ENCODE results near the gene GLT6D1.

GLT6D1 gene

GRCh38 chr9:135622415-135623020 lies 16.8 kb downstream of the GLT6D1 start:
- H3K9me3 Mint-ChIP-seq = peaks cover 14% of the 10 kb centered on the region
- no peaks in the 10 kb centered on the region for H3K36me3 Mint-ChIP-seq (ENCODE audit: low read depth)
- H3K4me1 Mint-ChIP-seq (ENCODE audit: low read depth) = no peaks in the 10 kb centered on the region
- no peak overlapping the region for H3K4me3 Mint-ChIP-seq
- H3K27ac Mint-ChIP-seq = no peak overlapping the region
- H3K27me3 Mint-ChIP-seq = peaks cover 9% of the 10 kb centered on the region
- intact Hi-C loops (cut with micrococcal nuclease) = no loop called here

GRCh38 chr9:135620558-135620957 lies 18.8 kb downstream of the GLT6D1 start:
- Mint-ChIP-seq H3K27ac (no peak overlapping the region), H3K9me3 (no peaks in the 10 kb centered on the region), H3K4me3 (no peak overlapping the region), H3K27me3 (peaks cover 4% of the 10 kb centered on the region), H3K4me1 (ENCODE audit: low read depth) (no peaks in the 10 kb centered on the region), H3K36me3 (ENCODE audit: low read depth) (no peaks in the 10 kb centered on the region)
- intact Hi-C loops (cut with micrococcal nuclease) = no loop called here

GRCh38 chr9:135619599-135619886 lies 19.8 kb downstream of the GLT6D1 start:
- H3K27ac Mint-ChIP-seq = no peak overlapping the region
- H3K27me3 Mint-ChIP-seq = peaks cover 4% of the 10 kb centered on the region
- intact Hi-C loops (cut with micrococcal nuclease) = no loop called here
- H3K9me3 Mint-ChIP-seq = no peaks in the 10 kb centered on the region
- H3K4me3 Mint-ChIP-seq = no peak overlapping the region
- H3K36me3 Mint-ChIP-seq (ENCODE audit: low read depth) = no peaks in the 10 kb centered on the region
- no peaks in the 10 kb centered on the region for H3K4me1 Mint-ChIP-seq (ENCODE audit: low read depth)

GRCh38 chr9:135618866-135619598 lies 20.3 kb downstream of the GLT6D1 start:
- no peaks in the 10 kb centered on the region for H3K9me3 Mint-ChIP-seq
- H3K36me3 Mint-ChIP-seq (ENCODE audit: low read depth) = no peaks in the 10 kb centered on the region
- no peak overlapping the region for H3K4me3 Mint-ChIP-seq
- no peaks in the 10 kb centered on the region for H3K4me1 Mint-ChIP-seq (ENCODE audit: low read depth)
- no peak overlapping the region for H3K27ac Mint-ChIP-seq
- H3K27me3 Mint-ChIP-seq = peaks cover 4% of the 10 kb centered on the region
- intact Hi-C loops (cut with micrococcal nuclease) = no loop called here

- Mint-ChIP-seq H3K4me1 (ENCODE audit: low read depth) (no peaks in the 10 kb centered on the region), H3K27ac (no peak overlapping the region), H3K4me3 (no peak overlapping the region), H3K36me3 (ENCODE audit: low read depth) (no peaks in the 10 kb centered on the region), H3K27me3 (peaks cover 4% of the 10 kb centered on the region), H3K9me3 (no peaks in the 10 kb centered on the region)
- intact Hi-C loops (cut with micrococcal nuclease) = no loop called here
These were observed 21.3 kb downstream of the GLT6D1 start for GRCh38 chr9:135617991-135618411.

GRCh38 chr9:135617538-135617900 lies 21.8 kb downstream of the GLT6D1 start:
- Mint-ChIP-seq H3K27ac (no peak overlapping the region), H3K9me3 (no peaks in the 10 kb centered on the region), H3K4me3 (no peak overlapping the region), H3K4me1 (ENCODE audit: low read depth) (no peaks in the 10 kb centered on the region), H3K27me3 (peaks cover 2% of the 10 kb centered on the region), H3K36me3 (ENCODE audit: low read depth) (no peaks in the 10 kb centered on the region)
- intact Hi-C loops (cut with micrococcal nuclease) = no loop called here

GRCh38 chr9:135616619-135617537 lies 22.5 kb downstream of the GLT6D1 start:
- intact Hi-C loops (cut with micrococcal nuclease) = no loop called here
- H3K27me3 Mint-ChIP-seq = peaks cover 2% of the 10 kb centered on the region
- no peak overlapping the region for H3K27ac Mint-ChIP-seq
- no peaks in the 10 kb centered on the region for H3K9me3 Mint-ChIP-seq
- H3K4me3 Mint-ChIP-seq = no peak overlapping the region
- H3K4me1 Mint-ChIP-seq (ENCODE audit: low read depth) = no peaks in the 10 kb centered on the region
- no peaks in the 10 kb centered on the region for H3K36me3 Mint-ChIP-seq (ENCODE audit: low read depth)

GRCh38 chr9:135615666-135616618 lies 23.4 kb downstream of the GLT6D1 start:
- no peak overlapping the region for H3K4me3 Mint-ChIP-seq
- H3K9me3 Mint-ChIP-seq = no peaks in the 10 kb centered on the region
- H3K27ac Mint-ChIP-seq = no peak overlapping the region
- intact Hi-C loops (cut with micrococcal nuclease) = no loop called here
- no peaks in the 10 kb centered on the region for H3K36me3 Mint-ChIP-seq (ENCODE audit: low read depth)
- H3K27me3 Mint-ChIP-seq = peaks cover 2% of the 10 kb centered on the region
- no peaks in the 10 kb centered on the region for H3K4me1 Mint-ChIP-seq (ENCODE audit: low read depth)

GRCh38 chr9:135614821-135615665 lies 24.3 kb downstream of the GLT6D1 start:
- H3K27ac Mint-ChIP-seq = no peak overlapping the region
- no peaks in the 10 kb centered on the region for H3K4me1 Mint-ChIP-seq (ENCODE audit: low read depth)
- no peaks in the 10 kb centered on the region for H3K27me3 Mint-ChIP-seq
- no peaks in the 10 kb centered on the region for H3K9me3 Mint-ChIP-seq
- no peak overlapping the region for H3K4me3 Mint-ChIP-seq
- intact Hi-C loops (cut with micrococcal nuclease) = no loop called here
- H3K36me3 Mint-ChIP-seq (ENCODE audit: low read depth) = no peaks in the 10 kb centered on the region

- no peak overlapping the region for H3K4me3 Mint-ChIP-seq
- H3K36me3 Mint-ChIP-seq (ENCODE audit: low read depth) = no peaks in the 10 kb centered on the region
- no peaks in the 10 kb centered on the region for H3K9me3 Mint-ChIP-seq
- intact Hi-C loops (cut with micrococcal nuclease) = no loop called here
- H3K27ac Mint-ChIP-seq = no peak overlapping the region
- no peaks in the 10 kb centered on the region for H3K4me1 Mint-ChIP-seq (ENCODE audit: low read depth)
- no peaks in the 10 kb centered on the region for H3K27me3 Mint-ChIP-seq
These were observed 25.2 kb downstream of the GLT6D1 start for GRCh38 chr9:135613946-135614805.

GRCh38 chr9:135612981-135613910 lies 26.1 kb downstream of the GLT6D1 start:
- no peaks in the 10 kb centered on the region for H3K27me3 Mint-ChIP-seq
- no peak overlapping the region for H3K27ac Mint-ChIP-seq
- H3K36me3 Mint-ChIP-seq (ENCODE audit: low read depth) = no peaks in the 10 kb centered on the region
- H3K4me1 Mint-ChIP-seq (ENCODE audit: low read depth) = no peaks in the 10 kb centered on the region
- no peaks in the 10 kb centered on the region for H3K9me3 Mint-ChIP-seq
- intact Hi-C loops (cut with micrococcal nuclease) = no loop called here
- H3K4me3 Mint-ChIP-seq = no peak overlapping the region
